Glomerular visceral epithelial cell (primary cell): Measurements from ENCODE around the gene ZBTB45.
"Not testable (repeated sequence)": the region's sequence is repeated elsewhere in the genome, so short reads cannot be mapped to it uniquely, and the experiment has no call there.

ENCODE experiments used
- DNase-seq: peaks from one replicate; pipeline ENCODE4 v3.0.0-alpha.2; 2016; ENCODE audit errors: extremely low spot score

Gene ZBTB45

GRCh38 chr19:58510084-58510862 is 9.3 kb downstream of the ZBTB45 start:
- DNase-seq, result no peak

DNA sequence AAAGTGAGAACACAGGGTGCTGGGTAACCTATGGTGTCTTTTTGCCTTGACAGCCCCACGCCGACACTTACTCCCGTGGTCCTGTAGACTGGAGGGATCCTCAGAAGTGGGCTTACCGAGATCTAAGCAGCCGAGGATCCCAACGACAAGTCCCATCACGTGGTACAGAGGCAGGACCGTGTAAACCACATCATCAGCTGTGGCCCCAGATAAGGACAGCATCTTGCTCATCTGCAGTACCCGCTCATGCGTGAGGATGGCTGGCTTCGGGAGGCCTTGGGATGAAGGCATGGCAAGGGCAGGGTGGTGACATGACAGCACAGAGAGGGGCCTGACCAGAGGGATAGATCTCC is 9.9 kb downstream of the ZBTB45 start:
- DNase-seq, result no peak

DNA sequence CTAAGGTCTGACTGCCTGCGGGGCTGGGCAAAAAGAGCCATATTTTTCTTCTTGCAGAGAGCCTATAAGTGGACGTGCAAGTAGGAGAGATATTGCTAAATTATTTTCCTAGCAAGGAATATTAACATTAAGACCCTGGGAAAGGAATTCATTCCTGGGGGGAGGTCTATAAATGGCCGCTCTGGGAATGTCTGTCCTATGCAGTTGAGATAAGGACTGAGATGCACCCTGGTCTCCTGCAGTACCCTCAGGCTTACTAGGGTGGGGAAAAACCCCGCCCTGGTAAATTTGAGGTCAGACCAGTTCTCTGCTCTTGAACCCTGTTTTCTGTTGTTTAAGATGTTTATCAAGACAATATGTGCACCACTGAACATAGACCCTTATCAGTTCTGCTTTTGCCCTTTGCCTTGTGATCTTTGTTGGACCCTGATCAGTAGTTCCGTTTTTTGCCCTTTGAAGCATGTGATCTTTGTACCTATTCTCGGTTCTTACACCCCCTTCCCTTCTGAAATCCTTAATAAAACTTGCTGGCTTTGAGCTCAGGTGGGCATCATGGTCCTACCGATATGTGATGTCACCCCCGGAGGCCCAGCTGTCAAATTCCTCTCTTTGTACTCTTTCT is 11.9 kb downstream of the ZBTB45 start:
- DNase-seq, result not testable (repeated sequence)

GRCh38 chr19:58500242-58500641 is 19.4 kb downstream of the ZBTB45 start:
- DNase-seq, result no peak

- peak; percentile 98 for DNase-seq
Observed at GRCh38 chr19:58499021-58499927, 20.3 kb downstream of the ZBTB45 start.

DNA sequence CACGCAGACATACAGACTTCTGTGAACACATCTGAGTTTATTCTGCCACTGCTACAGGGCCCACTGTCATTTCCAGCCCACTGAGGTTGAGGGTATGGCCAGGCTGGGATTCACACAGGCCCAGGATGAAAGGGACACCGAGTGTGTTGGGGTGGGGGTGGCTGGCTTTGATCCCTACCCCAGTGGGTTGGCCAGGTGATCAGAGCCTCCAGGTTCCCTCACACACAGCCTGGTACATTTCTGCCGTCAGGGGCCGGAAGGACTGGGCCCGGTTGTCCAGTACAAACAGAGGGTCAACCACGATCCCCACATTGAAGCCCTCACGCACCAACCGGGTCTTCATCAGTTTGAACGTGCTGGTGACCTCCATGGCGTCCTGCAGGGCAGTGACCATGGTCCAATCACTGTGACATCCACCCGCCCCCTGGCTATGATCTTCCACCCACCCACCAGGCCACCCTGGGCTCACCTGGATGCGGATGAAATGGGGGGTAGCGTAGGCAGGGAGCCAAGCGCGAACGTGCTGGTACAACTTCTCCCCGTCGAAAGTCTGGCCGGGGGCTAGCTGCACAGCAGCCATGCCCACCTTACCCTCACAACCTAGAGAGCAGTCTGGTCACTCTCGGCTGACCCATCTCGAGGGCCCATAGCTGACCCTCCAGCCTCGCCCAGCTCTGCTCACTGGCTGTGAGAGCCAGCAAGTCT is 21.1 kb downstream of the ZBTB45 start:
- DNase-seq, result no peak

DNA sequence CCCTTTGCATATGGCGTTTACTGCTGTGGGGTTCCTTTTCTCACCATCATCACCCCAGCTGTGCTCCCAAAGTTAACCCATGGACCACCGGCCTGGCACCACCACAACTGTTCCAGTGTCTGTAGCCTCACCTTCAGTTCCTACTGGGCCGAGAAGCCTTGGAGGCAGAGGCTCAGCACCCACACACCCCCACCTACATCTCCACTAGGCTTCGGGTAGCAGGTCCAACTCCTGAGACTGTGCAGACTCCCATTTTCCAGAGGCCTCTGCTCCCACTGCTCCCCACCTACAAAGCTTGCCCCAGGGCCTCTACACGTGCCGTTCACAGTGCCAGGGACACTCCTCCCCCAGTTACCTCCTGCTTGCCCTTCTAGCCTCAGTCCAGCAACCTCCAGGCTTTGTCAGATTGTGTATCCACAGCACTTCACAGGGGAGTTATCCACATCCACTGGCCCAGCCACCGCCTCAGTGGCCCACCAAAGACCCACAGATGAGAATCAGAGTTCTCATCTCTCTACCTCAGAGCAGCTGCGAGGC is 21.9 kb downstream of the ZBTB45 start:
- DNase-seq, result no peak

DNA sequence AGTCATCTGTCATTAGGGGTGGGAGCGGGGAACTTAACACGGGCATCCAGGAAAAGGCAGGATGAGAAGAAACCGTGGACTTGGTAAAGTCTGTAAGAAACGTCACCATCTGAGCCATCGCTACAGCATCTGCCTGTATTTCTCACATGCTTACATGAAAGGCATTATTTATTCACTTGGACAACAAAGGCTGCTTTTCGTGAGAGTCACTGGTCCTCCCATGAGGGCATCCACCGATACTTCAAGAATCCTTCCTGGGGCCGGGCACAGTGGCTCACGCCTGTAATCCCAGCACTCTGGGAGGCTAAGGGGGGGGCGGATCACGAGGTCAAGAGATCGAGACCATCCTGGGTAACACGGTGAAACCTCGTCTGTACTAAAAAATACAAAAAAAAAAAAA is 27.3 kb downstream of the ZBTB45 start:
- no peak for DNase-seq

DNA sequence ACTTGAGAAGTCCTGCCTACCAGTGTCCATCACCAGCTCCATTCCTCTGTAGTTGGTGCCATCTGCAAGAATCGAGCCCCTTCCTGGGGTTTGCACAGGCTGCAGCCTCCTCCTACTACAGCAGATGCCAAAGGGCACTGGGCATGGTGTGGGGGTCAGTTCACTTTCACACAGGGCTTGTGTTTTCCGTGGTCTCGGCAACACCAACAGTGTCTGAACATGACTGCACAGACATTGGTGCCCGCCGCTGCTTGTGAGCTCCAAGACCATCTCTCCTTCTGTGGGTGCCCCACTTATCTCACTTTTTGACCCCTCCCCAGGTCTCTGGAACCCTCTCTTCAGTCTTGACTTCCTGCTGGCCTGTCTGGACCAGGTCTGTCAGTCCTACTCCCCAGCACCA is 28.2 kb downstream of the ZBTB45 start:
- no peak for DNase-seq

- not testable (repeated sequence) for DNase-seq
Observed at GRCh38 chr19:58484349-58484748, 35.3 kb downstream of the ZBTB45 start.

DNA sequence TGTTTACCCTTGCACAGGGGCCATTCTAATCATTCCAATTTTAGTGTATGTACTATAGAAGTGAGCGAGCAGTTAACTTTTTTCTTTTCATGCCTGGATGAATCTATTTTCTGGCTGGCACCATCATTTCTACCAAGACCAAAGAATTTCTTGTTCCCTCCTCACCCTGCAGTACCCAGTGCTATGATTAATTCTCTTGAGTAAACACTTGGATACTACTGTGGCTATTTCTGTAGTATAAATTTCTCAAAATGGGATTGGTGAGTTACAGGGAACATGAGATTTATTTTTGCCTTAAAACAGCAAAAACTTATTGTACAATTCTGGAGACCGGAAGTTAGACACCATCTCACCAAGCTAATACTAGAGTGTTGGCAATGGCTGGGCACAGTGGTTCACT is 35.8 kb downstream of the ZBTB45 start:
- no peak for DNase-seq

DNA sequence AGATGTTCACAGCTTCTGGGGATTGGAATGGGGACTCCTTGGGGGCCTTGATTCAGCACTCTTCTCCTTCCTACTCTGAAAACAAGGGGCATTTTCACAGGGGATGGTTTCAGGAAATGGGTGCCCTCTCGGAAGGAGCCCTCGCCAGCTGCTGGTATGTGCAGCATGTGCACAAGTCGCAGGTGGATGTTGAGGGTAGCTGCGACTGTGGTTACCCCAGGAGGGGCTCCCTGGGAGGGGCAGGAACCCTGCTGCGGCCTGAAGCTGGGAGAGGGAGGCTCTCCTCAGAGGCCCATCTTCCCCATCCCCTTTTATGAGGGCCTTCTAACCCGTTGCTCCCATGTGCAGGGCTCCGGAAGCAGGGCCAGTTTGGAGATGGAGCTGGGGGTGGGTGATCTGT is 37.2 kb downstream of the ZBTB45 start:
- DNase-seq, result no peak

- DNase-seq, result no peak
Observed at GRCh38 chr19:58480831-58481230, 38.8 kb downstream of the ZBTB45 start.

DNA sequence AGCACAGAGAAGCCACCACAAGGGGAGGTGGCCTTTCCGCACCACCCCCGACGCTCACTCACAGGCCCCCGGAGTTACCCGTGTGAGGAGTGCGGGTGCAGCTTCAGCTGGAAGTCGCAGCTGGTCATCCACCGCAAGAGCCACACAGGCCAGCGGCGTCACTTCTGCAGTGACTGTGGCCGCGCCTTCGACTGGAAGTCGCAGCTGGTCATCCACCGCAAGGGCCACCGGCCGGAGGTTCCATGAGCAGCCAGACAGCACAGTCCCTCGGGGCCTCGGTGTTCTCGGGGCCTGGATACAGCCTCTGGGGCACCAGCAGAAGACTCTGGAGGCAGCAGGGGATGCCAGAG is 39.2 kb downstream of the ZBTB45 start:
- no peak for DNase-seq

DNA sequence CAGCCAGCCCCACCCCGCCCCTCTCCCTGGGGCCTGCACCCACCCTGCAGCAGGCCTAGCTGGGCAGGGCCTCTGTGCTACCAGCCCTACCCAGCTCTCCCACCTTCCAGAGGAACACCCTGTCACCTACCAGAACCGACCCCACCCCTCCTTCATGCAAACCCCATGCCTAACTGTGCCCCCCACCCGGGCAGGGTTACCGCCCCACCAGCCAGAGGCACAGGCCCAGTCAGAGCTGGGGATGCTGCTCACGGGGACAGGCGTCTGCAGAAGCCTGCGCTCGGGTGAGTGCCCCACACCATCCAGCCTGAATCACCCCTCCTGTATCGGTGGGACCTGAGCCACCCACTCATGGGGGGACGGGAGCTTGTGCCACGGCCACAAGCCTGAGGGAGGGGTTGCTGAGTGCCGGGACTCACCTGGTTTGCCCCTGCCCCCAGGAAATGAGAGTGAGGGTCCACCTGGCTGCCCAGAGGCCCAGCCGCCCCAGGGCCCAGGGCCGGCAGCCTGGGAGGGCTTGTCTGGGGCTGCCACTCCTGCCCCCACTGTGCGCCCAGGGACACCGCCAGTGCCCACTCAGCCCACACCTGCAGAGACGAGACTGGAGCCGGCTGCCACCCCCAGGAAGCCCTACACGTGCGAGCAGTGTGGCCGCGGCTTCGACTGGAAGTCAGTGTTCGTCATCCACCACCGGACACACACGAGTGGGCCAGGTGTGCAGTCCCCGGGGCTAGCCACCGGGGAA is 39.7 kb downstream of the ZBTB45 start:
- DNase-seq, result no peak

DNA sequence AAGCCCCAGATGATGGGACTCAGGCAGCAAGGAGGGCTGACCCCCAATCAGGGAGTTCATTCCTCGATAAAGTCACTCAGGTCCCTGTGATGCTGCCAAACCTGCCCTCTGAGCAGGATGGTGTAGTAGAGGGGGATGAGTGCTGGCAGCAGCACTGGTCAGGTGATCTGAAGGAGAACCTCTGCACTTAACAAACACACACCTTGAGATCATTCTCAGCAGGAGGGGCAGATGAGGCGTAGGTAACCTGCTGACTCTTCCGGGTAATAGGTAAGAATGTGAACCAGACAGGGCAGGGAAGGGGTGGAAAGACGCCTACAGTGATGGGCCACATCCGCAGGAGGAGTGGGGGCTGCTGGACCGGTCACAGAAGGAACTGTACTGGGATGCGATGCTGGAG is 40.3 kb downstream of the ZBTB45 start:
- no peak for DNase-seq

DNA sequence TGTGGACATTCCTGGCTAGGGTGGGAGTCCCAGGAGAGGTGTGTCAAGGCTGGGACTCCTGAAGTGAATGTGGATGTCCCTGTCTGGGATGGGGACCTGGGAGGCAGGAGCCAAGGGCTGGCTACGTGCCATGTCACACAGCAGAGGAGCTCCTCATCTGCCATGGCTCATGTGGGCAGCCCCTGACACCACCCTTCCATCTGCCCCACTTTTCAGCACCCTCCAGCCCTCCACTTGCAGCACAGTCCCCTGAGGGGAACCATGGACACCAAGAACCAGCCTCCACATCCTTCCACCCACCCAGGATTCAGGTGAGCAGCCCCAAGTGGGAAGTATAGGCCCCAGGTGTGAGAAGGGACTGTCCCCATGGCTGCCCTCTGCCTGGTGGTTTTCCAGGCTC is 41.7 kb downstream of the ZBTB45 start:
- DNase-seq, result no peak

- DNase-seq, result no peak
Observed at GRCh38 chr19:58477130-58477529, 42.5 kb downstream of the ZBTB45 start.

- no peak for DNase-seq
Observed at GRCh38 chr19:58476498-58477015, 43.1 kb downstream of the ZBTB45 start.

GRCh38 chr19:58475714-58476497 is 43.7 kb downstream of the ZBTB45 start, which contains the start of gene ZNF446:
Gene ZNF446, plus strand, starts transcription at chr19:58476352. Its CDS starts 867 bp downstream, at chr19:58477219.
- peak; percentile 94 for DNase-seq
